EL (cell line): ENCODE data around the gene MOGAT2.

Experiments used
- DNase-seq: peaks from one replicate; pipeline ENCODE4 v3.0.0-alpha.2; 2016

The MOGAT2 gene

GRCh38 chr11:75781831-75782230, 64.2 kb downstream of the MOGAT2 start:
- DNase-seq = no peak
